K562 (cell line): ENCODE results near the gene ZGLP1. TPM values are rescaled to one million over a fixed set of nuclear protein-coding genes. Genes with fewer than 3 reads are reported as not detected.

Experiments used
- BHLHE40 ChIP-seq: IDR thresholded peaks from 2 replicates; pipeline ENCODE4 v1.6.1; 2011; ENCODE audit warnings: low read length, improper control_type of control experiment
- CBX2 ChIP-seq: fragments of 200-600 bp; sonication (generic); IDR thresholded peaks from one replicate; pipeline ENCODE4 v1.6.1; 2012; ENCODE audit warnings: mild to moderate bottlenecking, low read length, inconsistent platforms; ENCODE audit not compliant: insufficient read depth, poor library complexity, severe bottlenecking
- COPS2 ChIP-seq: fragments of 450-650 bp; conservative IDR thresholded peaks from 2 replicates; pipeline ENCODE4 v1.6.1; 2016; ENCODE audit warnings: mild to moderate bottlenecking, moderate library complexity
- CTBP1 ChIP-seq: fragments of 450-650 bp; IDR thresholded peaks from 2 replicates; pipeline ENCODE4 v1.6.1; 2016; ENCODE audit warnings: borderline replicate concordance
- FOXM1 ChIP-seq, 2 experiments: fragments of 450-650 bp in 1 of 2; sonication (generic) in 1 of 2; formaldehyde crosslinking in 1 of 2; IDR thresholded peaks; 2 replicates each; pipeline versions ENCODE4 v1.6.1 to v1.9.0; 2017 to 2022; ENCODE audit warnings: low read depth in 2 of 2, mild to moderate bottlenecking in 2 of 2, missing genetic modification reagents in 1 of 2, moderate library complexity in 1 of 2
- KDM5B ChIP-seq: fragments of 200-600 bp; sonication (generic); IDR thresholded peaks from 2 replicates; pipeline ENCODE4 v1.6.1; 2012; ENCODE audit warnings: low read depth, mild to moderate bottlenecking, moderate library complexity, low read length, control low read depth, inconsistent platforms; ENCODE audit not compliant: insufficient replicate concordance
- KLF13 ChIP-seq: fragments of 450-650 bp; IDR thresholded peaks from 2 replicates; pipeline ENCODE4 v1.6.1; 2016; ENCODE audit warnings: missing genetic modification characterization, low read depth, mild to moderate bottlenecking, missing compliant biosample characterization, moderate library complexity, borderline replicate concordance
- KLF16 ChIP-seq: IDR thresholded peaks from 2 replicates; pipeline ENCODE4 v1.6.1; 2016; ENCODE audit warnings: antibody characterized with exemption
- KLF6 ChIP-seq: fragments of 250-450 bp; sonication (Bioruptor Pico); IDR thresholded peaks from 2 replicates; pipeline ENCODE4 v1.4.0; 2020; ENCODE audit warnings: mild to moderate bottlenecking, moderate library complexity, borderline replicate concordance
- MCM3 ChIP-seq: fragments of 450-650 bp; IDR thresholded peaks from 2 replicates; pipeline ENCODE4 v1.6.1; 2016
- MYNN ChIP-seq, 2 experiments: sonication (generic); formaldehyde crosslinking in 1 of 2; IDR thresholded peaks; 2 replicates each; pipeline versions ENCODE4 v1.5.0 to v1.6.1; 2016 to 2020; ENCODE audit warnings: antibody characterized with exemption in 1 of 2, missing genetic modification reagents in 1 of 2
- PHF8 ChIP-seq: fragments of 200-600 bp; sonication (generic); IDR thresholded peaks from 2 replicates; pipeline ENCODE4 v1.6.1; 2012; ENCODE audit warnings: mixed run types, mild to moderate bottlenecking, inconsistent platforms, low read length, moderate library complexity, borderline replicate concordance
- PHTF2 ChIP-seq: fragments of 250-450 bp; sonication (Bioruptor Pico); IDR thresholded peaks from 2 replicates; pipeline ENCODE4 v1.5.0; 2021; ENCODE audit warnings: mild to moderate bottlenecking
- POLR3G ChIP-seq: IDR thresholded peaks from 2 replicates; pipeline ENCODE4 v1.6.1; 2011; ENCODE audit not compliant: insufficient read length, insufficient replicate concordance; ENCODE audit errors: extremely low read depth
- PPARD ChIP-seq: fragments of 250-450 bp; sonication (Bioruptor Pico); IDR thresholded peaks from 2 replicates; pipeline ENCODE4 v1.8.0; 2022; ENCODE audit warnings: inconsistent platforms, mild to moderate bottlenecking, moderate library complexity
- RB1 ChIP-seq: fragments of 450-650 bp; IDR thresholded peaks from 2 replicates; pipeline ENCODE4 v1.6.1; 2017; ENCODE audit warnings: low read depth, mild to moderate bottlenecking
- TRIM24 ChIP-seq, 2 experiments: fragments of 450-650 bp; IDR thresholded peaks; 2 replicates each; pipeline ENCODE4 v1.6.1; 2016
- ZFP30 ChIP-seq: fragments of 250-450 bp; sonication (Bioruptor Pico); IDR thresholded peaks from 2 replicates; pipeline ENCODE4 v1.8.0; 2022; ENCODE audit warnings: moderate library complexity, mild to moderate bottlenecking, inconsistent platforms, borderline replicate concordance
- ZNF253 ChIP-seq: fragments of 250-450 bp; sonication (Bioruptor Pico); conservative IDR thresholded peaks from 2 replicates; pipeline ENCODE4 v1.6.1; 2021; ENCODE audit warnings: mild to moderate bottlenecking
- ZNF311 ChIP-seq: fragments of 250-450 bp; sonication (Bioruptor Pico); IDR thresholded peaks from 2 replicates; pipeline ENCODE4 v1.4.0; 2020; ENCODE audit warnings: mild to moderate bottlenecking, moderate library complexity
- ZNF589 ChIP-seq: fragments of 200-800 bp; sonication (Bioruptor generic); IDR thresholded peaks from 2 replicates; pipeline ENCODE4 v1.6.1; 2016; ENCODE audit warnings: low read depth, missing genetic modification characterization, missing compliant biosample characterization
- polyA plus RNA-seq, 8 experiments: library from polyadenylated mRNA; depleted of rRNA in 4 of 8; stranded (reverse) in 5 of 8; unstranded in 3 of 8; fragments of >200 nt; fragmentation: Nextera tagmentation in 2 of 8; fragmentation: Illumina TruSeq in 1 of 8; extraction: Ambion mirVana in 2 of 8; extraction: Trizol in 1 of 8; gene quantifications; 2 replicates each; pipeline versions ENCODE4 v1.2.1 to v1.2.3, GENCODE V29; 2011 to 2014; ENCODE audit warnings: inconsistent platforms in 1 of 8, missing spikeins in 1 of 8
- total RNA-seq, 7 experiments: library from RNA; depleted of rRNA in 6 of 7; stranded (reverse); fragments of >200 nt in 6 of 7; fragmentation: Illumina TruSeq in 2 of 7; extraction: Trizol in 2 of 7; gene quantifications; 2 replicates each; pipeline versions ENCODE4 v1.2.1 to v1.2.3, GENCODE V29; 2011 to 2021; ENCODE audit warnings: low replicate concordance in 1 of 7
- TF ChIP-seq, protein P1 (sequence below), 3 experiments: fragments of 200-800 bp in 1 of 3; fragments of 250-450 bp in 1 of 3; fragments of 450-650 bp in 1 of 3; sonication (Bioruptor Pico) in 1 of 3; sonication (Bioruptor generic) in 1 of 3; formaldehyde crosslinking in 1 of 3; IDR thresholded peaks; 2 replicates each; pipeline versions ENCODE4 v1.6.1 to v1.8.0; 2016 to 2022; ENCODE audit warnings: mild to moderate bottlenecking in 2 of 3, missing genetic modification characterization in 2 of 3, missing compliant biosample characterization in 1 of 3, moderate library complexity in 1 of 3
- TF ChIP-seq, protein P2 (sequence below): sonication (generic); formaldehyde crosslinking; IDR thresholded peaks from 2 replicates; pipeline ENCODE4 v1.8.0; 2022; ENCODE audit warnings: mild to moderate bottlenecking, missing genetic modification reagents

Gene ZGLP1
- total and polyA plus RNA-seq, 9 of the 15 experiments (the other 6 are each of a cell fraction or from before 2014, with no cell fraction given), result 0.24 to 4.5 (median 2.2) TPM

DNA sequence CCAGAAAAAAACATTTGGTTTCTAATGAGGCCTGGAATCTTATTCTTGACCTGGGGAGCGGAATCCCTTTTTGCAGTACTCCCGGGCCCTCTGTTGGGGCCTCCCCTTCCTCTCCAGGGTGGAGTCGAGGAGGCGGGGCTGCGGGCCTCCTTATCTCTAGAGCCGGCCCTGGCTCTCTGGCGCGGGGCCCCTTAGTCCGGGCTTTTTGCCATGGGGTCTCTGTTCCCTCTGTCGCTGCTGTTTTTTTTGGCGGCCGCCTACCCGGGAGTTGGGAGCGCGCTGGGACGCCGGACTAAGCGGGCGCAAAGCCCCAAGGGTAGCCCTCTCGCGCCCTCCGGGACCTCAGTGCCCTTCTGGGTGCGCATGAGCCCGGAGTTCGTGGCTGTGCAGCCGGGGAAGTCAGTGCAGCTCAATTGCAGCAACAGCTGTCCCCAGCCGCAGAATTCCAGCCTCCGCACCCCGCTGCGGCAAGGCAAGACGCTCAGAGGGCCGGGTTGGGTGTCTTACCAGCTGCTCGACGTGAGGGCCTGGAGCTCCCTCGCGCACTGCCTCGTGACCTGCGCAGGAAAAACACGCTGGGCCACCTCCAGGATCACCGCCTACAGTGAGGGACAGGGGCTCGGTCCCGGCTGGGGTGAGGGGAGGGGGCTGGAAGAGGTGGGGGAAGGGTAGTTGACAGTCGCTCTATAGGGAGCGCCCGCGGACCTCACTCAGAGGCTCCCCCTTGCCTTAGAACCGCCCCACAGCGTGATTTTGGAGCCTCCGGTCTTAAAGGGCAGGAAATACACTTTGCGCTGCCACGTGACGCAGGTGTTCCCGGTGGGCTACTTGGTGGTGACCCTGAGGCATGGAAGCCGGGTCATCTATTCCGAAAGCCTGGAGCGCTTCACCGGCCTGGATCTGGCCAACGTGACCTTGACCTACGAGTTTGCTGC, 22.5 kb downstream of the ZGLP1 start, which contains the start of gene ICAM4 (continued):
- TF ChIP-seq, protein P1, sequence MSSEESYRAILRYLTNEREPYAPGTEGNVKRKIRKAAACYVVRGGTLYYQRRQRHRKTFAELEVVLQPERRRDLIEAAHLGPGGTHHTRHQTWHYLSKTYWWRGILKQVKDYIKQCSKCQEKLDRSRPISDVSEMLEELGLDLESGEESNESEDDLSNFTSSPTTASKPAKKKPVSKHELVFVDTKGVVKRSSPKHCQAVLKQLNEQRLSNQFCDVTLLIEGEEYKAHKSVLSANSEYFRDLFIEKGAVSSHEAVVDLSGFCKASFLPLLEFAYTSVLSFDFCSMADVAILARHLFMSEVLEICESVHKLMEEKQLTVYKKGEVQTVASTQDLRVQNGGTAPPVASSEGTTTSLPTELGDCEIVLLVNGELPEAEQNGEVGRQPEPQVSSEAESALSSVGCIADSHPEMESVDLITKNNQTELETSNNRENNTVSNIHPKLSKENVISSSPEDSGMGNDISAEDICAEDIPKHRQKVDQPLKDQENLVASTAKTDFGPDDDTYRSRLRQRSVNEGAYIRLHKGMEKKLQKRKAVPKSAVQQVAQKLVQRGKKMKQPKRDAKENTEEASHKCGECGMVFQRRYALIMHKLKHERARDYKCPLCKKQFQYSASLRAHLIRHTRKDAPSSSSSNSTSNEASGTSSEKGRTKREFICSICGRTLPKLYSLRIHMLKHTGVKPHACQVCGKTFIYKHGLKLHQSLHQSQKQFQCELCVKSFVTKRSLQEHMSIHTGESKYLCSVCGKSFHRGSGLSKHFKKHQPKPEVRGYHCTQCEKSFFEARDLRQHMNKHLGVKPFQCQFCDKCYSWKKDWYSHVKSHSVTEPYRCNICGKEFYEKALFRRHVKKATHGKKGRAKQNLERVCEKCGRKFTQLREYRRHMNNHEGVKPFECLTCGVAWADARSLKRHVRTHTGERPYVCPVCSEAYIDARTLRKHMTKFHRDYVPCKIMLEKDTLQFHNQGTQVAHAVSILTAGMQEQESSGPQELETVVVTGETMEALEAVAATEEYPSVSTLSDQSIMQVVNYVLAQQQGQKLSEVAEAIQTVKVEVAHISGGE (CRISPR knock-in tag; IDR thresholded peaks at IDR 0.05), result peak in 1 of 3 experiments; percentile 78; a peak in 2 of 6 replicates
- no peak for TF ChIP-seq MCM3
- TF ChIP-seq ZNF311 (CRISPR knock-in tag), result no peak
- TF ChIP-seq ZNF253 (CRISPR knock-in tag), result no peak
- peak; percentile 43; the same call in 1 of the 2 replicates for TF ChIP-seq KLF6
- TF ChIP-seq POLR3G, result no peak
- TF ChIP-seq PHTF2 (CRISPR knock-in tag), result peak; percentile 21; the same call in 1 of the 2 replicates
- peak; percentile 58; the same call in 1 of the 2 replicates for TF ChIP-seq ZNF589
- TF ChIP-seq KLF13 (tag), result no peak
- peak; percentile 8 to 18; a peak in 1 of 4 replicates for TF ChIP-seq TRIM24 (IDR thresholded peaks at IDR 0.05)
- no peak for TF ChIP-seq CBX2
- peak; percentile 21; the same call in 1 of the 2 replicates for TF ChIP-seq CTBP1
- TF ChIP-seq KDM5B, result peak; percentile 23
- TF ChIP-seq COPS2, result no peak
- TF ChIP-seq MYNN (IDR thresholded peaks at IDR 0.05), result no peak; the same call in 1 of the 2 replicates
- no peak for TF ChIP-seq MYNN (CRISPR knock-in tag; IDR thresholded peaks at IDR 0.05)
- TF ChIP-seq KLF16, result 0 out of 2 replicates have a peak, but pooled peaks have one; percentile 3
- peak; percentile 64; the same call in 1 of the 2 replicates for TF ChIP-seq PHF8
- 0 out of 2 replicates have a peak, but pooled peaks have one; percentile 32 for TF ChIP-seq FOXM1 (IDR thresholded peaks at IDR 0.05; ENCODE audit: low read depth)
- TF ChIP-seq FOXM1 (CRISPR knock-in tag; IDR thresholded peaks at IDR 0.05; ENCODE audit: low read depth), result no peak
- no peak for TF ChIP-seq ZFP30 (CRISPR knock-in tag)
- TF ChIP-seq, protein P2, sequence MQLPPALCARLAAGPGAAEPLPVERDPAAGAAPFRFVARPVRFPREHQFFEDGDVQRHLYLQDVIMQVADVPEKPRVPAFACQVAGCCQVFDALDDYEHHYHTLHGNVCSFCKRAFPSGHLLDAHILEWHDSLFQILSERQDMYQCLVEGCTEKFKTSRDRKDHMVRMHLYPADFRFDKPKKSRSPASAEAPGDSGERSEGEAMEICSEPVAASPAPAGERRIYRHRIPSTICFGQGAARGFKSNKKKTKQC (CRISPR knock-in tag), result peak; percentile 82
- peak; percentile 47; the same call in 1 of the 2 replicates for TF ChIP-seq RB1
- peak; percentile 5; the same call in 1 of the 2 replicates for TF ChIP-seq BHLHE40
- no peak for TF ChIP-seq PPARD (CRISPR knock-in tag)
